GM12872 (cell line): Measurements from ENCODE around the gene RAPGEF4.

ENCODE experiments used
- TF ChIP-seq, protein P1 (sequence below): IDR thresholded peaks from 3 replicates; pipeline ENCODE4 v1.5.1; 2011; ENCODE audit warnings: low read depth, mild to moderate bottlenecking, low read length, moderate library complexity; ENCODE audit not compliant: insufficient read depth

RAPGEF4 gene

DNA sequence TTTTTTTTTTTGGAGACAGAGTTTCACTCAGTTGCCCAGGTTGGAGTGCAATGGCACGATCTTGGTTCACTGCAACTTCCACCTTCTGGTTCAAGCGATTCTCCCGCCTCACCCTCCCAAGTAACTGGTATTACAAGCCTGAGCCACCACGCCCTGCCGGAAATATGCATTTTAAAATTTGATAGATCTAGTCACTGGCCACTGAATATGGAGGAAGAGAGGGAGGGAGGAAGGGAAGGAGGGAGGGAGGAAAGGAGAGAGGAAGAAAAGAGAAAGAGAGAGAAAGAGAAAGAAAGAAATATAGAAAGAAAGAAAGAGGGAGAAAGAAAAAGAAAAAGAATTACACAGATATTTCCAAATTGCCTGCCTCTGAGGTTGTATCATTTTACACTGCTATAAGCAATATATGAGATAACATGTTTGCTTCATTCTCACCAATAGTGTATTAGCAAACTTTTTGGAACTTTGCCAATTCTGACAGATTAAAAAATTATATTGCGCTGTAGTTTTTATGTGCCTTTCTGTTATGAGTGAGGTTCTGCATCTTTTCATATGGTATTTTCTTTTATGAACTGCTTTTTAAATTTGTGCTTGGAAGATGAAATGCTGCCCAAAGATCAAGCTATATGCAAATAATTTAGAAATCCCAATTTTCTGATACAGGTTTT, 178.8 kb downstream of the RAPGEF4 start:
- TF ChIP-seq, protein P1, sequence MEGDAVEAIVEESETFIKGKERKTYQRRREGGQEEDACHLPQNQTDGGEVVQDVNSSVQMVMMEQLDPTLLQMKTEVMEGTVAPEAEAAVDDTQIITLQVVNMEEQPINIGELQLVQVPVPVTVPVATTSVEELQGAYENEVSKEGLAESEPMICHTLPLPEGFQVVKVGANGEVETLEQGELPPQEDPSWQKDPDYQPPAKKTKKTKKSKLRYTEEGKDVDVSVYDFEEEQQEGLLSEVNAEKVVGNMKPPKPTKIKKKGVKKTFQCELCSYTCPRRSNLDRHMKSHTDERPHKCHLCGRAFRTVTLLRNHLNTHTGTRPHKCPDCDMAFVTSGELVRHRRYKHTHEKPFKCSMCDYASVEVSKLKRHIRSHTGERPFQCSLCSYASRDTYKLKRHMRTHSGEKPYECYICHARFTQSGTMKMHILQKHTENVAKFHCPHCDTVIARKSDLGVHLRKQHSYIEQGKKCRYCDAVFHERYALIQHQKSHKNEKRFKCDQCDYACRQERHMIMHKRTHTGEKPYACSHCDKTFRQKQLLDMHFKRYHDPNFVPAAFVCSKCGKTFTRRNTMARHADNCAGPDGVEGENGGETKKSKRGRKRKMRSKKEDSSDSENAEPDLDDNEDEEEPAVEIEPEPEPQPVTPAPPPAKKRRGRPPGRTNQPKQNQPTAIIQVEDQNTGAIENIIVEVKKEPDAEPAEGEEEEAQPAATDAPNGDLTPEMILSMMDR, result no peak

DNA sequence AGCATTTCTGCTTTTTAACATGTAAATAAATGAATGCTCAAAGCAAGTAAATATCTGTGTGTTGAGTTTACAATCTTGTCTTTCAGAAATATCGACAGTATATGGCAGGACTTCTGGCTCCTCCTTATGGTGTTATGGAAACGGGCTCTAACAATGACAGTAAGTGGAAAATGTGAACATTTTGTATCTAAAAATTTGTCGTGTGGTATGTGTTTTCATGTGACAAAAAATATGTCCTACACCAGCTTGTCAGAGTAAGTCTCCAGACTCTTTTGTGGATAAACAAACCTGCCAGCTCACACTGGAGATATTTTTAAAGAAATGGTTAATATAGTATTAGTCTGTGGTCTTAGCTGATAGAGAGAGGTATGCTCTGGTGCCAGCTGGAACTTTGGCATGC, 182.1 kb downstream of the RAPGEF4 start:
- TF ChIP-seq, protein P1, result no peak

DNA sequence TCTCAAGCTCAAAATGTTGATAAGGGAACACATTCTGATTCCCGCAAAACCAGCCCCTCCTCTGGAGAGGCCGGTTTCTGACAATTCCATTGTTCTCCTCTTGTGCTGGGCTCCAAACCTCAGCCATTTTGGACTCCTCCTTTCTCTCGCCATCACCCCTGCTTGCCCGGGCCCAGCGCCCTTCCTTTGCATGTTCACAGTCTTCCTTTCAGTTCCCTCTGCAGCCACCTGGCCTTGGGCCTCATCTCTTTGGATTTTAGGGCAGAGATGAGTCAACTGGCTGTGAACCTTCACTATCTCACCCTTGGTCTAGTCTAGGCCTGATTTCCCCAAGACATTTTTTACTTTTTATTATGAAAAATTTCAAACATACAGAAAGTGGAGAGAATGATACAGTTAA, 184.1 kb downstream of the RAPGEF4 start:
- TF ChIP-seq, protein P1, result no peak

DNA sequence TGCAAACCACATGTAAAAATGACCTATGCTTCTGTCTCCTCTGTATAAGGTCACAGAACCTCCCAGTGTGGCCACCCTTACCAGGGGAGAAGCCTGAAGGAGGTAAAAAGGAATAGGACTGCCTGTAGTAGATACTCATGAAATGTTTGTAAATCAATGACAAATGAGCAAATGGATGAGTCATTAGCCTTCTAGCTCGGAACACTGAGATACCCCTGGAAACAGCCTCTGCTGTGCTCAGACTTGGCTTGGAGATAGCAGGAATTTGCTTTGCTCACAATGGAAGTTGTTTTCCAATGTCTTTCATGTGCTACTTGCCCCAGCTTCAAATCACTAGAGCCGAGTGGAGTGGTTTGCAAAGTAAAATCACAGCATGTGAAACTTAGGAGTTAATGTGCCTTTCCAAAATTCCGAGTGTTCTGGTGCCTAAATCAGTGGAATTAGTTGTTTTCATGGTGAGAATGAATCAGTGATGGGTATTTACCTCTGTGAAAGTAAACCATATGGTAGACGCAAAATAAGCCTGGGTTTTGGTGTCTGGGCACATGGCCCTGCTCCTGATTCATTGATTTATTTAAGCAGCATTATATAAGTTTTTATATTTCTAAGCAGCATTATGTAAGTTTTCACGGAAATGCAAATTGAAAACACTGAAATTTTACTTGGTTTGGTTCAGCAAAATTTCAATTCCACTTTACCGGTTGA, 186.0 kb downstream of the RAPGEF4 start:
- TF ChIP-seq, protein P1, result no peak

DNA sequence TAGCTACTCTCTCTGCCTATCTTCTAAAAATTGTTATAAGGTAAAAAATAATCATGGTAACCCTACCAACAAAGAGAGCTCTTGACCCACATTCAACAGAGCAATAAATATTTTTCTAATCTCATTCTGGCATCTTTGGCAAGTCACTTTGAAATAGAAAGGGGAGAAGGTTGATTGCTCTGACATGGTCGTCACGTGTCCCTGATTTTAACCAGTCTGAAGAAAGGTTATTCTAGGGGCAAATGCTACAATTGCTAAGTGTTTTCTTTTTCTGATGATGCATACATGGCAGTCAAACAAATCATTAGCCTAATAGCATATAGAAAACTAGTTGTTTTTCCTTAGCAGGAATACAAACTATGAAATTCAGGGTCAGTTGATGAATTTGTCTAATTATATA, 186.7 kb downstream of the RAPGEF4 start:
- TF ChIP-seq, protein P1, result no peak

DNA sequence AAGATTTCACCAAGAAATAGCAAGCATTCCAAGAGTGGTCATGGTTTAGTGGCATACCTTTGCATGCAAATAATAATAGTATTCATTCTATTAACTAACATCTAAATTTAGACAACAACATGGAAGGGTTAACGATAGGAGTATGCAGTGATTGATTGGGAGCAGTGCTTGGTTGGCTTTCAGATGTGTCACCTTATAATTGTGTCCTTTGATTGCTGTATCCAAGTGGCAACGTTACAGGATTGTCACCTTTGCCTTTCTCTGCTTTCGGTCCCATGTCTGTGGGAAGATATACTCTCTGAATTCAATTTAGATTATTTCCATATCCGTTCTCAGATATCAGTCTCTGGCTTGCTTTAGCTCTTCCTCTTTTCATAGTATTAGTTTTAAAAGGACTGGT, 187.2 kb downstream of the RAPGEF4 start:
- TF ChIP-seq, protein P1, result no peak

DNA sequence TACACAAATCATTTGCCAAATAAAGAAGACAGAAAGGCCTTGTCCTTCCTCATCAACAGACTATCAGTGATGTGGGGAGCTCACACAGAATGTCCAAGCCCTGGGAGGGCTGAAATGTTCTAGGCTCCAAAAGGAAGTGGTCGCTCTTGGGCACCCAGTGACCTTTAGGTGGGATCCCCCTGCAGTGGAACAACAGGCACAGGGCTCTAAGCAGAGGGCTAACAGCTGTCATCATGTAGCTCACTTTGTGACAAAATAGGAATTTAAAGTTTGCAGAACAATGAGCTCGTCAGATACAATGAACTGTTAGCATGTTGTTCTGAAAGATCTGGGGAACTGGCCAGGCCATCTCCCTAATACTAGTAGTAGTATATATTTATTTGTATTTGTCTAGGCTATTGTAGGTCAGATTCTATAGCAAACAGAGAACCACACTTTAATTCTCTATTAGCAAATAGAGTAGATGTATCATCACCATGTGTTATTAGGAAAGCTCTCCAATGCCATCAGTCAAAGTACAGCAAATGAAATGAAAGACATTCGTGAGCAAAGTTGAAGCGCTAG, 188.5 kb downstream of the RAPGEF4 start:
- TF ChIP-seq, protein P1, result no peak
